Tibial nerve (tissue), 4 donors: Measurements from ENCODE around the gene C2CD2L.

ENCODE experiments used
- EP300 ChIP-seq, 2 donors: sonication (generic); formaldehyde crosslinking; IDR thresholded peaks; one replicate each; pipeline ENCODE4 v1.6.1; 2017; ENCODE audit warnings: antibody characterized with exemption in 2 of 2, mild to moderate bottlenecking in 1 of 2
- POLR2A ChIP-seq, 2 donors: fragments of 450-650 bp; IDR thresholded peaks; one replicate each; pipeline ENCODE4 v1.6.1; 2017; ENCODE audit warnings: antibody characterized with exemption in 2 of 2, mild to moderate bottlenecking in 2 of 2, moderate library complexity in 2 of 2
- TF ChIP-seq, protein P1 (sequence below), 5 experiments: fragments of 200-600 bp in 3 of 5; fragments of 450-650 bp in 2 of 5; sonication (generic) in 3 of 5; IDR thresholded peaks; one replicate each; pipeline ENCODE4 v1.5.1; 2016 to 2019; ENCODE audit warnings: antibody characterized with exemption in 5 of 5, mild to moderate bottlenecking in 3 of 5, moderate library complexity in 2 of 5

- TF ChIP-seq, protein P1, sequence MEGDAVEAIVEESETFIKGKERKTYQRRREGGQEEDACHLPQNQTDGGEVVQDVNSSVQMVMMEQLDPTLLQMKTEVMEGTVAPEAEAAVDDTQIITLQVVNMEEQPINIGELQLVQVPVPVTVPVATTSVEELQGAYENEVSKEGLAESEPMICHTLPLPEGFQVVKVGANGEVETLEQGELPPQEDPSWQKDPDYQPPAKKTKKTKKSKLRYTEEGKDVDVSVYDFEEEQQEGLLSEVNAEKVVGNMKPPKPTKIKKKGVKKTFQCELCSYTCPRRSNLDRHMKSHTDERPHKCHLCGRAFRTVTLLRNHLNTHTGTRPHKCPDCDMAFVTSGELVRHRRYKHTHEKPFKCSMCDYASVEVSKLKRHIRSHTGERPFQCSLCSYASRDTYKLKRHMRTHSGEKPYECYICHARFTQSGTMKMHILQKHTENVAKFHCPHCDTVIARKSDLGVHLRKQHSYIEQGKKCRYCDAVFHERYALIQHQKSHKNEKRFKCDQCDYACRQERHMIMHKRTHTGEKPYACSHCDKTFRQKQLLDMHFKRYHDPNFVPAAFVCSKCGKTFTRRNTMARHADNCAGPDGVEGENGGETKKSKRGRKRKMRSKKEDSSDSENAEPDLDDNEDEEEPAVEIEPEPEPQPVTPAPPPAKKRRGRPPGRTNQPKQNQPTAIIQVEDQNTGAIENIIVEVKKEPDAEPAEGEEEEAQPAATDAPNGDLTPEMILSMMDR (IDR thresholded peaks at IDR 0.05): no peak
- TF ChIP-seq POLR2A (IDR thresholded peaks at IDR 0.05) (no peak), EP300 (IDR thresholded peaks at IDR 0.05) (no peak)
Measured at GRCh38 chr11:119149786-119150275, 42.7 kb downstream of the C2CD2L start.
